ENCODE measurements around the gene KIAA0040. TPM values are rescaled to one million over a fixed set of nuclear protein-coding genes. Genes with fewer than 3 reads are reported as not detected.

The KIAA0040 gene
- polyA plus RNA-seq, 1 donor from 2014 or later = not detected

GRCh38 chr1:175134500-175134899 is 58.1 kb downstream of the KIAA0040 start:
- Histone ChIP-seq H3K27me3 (ENCODE audit: insufficient read depth, low read depth, low read length) (no peaks in the 10 kb centered on the region), H3K9me2 (ENCODE audit: insufficient read depth, low read length) (no peaks in the 10 kb centered on the region), H3K9ac (ENCODE audit: low read length) (no peak overlapping the region), H3K9me3 (ENCODE audit: low read length) (no peaks in the 10 kb centered on the region), H3K79me2 (replicated peaks; ENCODE audit: insufficient read depth, low read length) (no peaks in the 10 kb centered on the region), H3K27ac (ENCODE audit: low read length) (no peak overlapping the region), H2AFZ (ENCODE audit: low read depth, low read length) (no peak overlapping the region), H3K36me3 (ENCODE audit: insufficient read depth, low read length) (no peaks in the 10 kb centered on the region), H3K4me2 (ENCODE audit: low read length) (no peak overlapping the region), H3K4me3 (ENCODE audit: low read length) (no peak overlapping the region), H4K20me1 (ENCODE audit: insufficient read depth) (no peaks in the 10 kb centered on the region), H3F3A (ENCODE audit: insufficient read depth, low read length, poor library complexity, severe bottlenecking) (no peaks in the 10 kb centered on the region)
- TF ChIP-seq CTCF (IDR thresholded peaks at IDR 0.05; ENCODE audit: poor library complexity, severe bottlenecking) (no peak), MXI1 (conservative IDR thresholded peaks at IDR 0.05; ENCODE audit: poor library complexity, severe bottlenecking) (no peak), SMC3 (conservative IDR thresholded peaks at IDR 0.05; ENCODE audit: poor library complexity) (no peak), POLR2AphosphoS5 (IDR thresholded peaks at IDR 0.05) (no peak), EZH2 (IDR thresholded peaks at IDR 0.05; ENCODE audit: borderline replicate concordance, insufficient read depth, low read length, poor library complexity, severe bottlenecking) (no peak), RAD21 (conservative IDR thresholded peaks at IDR 0.05) (no peak), EP300 (conservative IDR thresholded peaks at IDR 0.05; ENCODE audit: poor library complexity, severe bottlenecking) (no peak), TAF1 (IDR thresholded peaks at IDR 0.05; ENCODE audit: low read depth) (no peak)
- TF ChIP-seq, protein P1, sequence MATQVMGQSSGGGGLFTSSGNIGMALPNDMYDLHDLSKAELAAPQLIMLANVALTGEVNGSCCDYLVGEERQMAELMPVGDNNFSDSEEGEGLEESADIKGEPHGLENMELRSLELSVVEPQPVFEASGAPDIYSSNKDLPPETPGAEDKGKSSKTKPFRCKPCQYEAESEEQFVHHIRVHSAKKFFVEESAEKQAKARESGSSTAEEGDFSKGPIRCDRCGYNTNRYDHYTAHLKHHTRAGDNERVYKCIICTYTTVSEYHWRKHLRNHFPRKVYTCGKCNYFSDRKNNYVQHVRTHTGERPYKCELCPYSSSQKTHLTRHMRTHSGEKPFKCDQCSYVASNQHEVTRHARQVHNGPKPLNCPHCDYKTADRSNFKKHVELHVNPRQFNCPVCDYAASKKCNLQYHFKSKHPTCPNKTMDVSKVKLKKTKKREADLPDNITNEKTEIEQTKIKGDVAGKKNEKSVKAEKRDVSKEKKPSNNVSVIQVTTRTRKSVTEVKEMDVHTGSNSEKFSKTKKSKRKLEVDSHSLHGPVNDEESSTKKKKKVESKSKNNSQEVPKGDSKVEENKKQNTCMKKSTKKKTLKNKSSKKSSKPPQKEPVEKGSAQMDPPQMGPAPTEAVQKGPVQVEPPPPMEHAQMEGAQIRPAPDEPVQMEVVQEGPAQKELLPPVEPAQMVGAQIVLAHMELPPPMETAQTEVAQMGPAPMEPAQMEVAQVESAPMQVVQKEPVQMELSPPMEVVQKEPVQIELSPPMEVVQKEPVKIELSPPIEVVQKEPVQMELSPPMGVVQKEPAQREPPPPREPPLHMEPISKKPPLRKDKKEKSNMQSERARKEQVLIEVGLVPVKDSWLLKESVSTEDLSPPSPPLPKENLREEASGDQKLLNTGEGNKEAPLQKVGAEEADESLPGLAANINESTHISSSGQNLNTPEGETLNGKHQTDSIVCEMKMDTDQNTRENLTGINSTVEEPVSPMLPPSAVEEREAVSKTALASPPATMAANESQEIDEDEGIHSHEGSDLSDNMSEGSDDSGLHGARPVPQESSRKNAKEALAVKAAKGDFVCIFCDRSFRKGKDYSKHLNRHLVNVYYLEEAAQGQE (IDR thresholded peaks at IDR 0.05; ENCODE audit: borderline replicate concordance) = no peak

DNA sequence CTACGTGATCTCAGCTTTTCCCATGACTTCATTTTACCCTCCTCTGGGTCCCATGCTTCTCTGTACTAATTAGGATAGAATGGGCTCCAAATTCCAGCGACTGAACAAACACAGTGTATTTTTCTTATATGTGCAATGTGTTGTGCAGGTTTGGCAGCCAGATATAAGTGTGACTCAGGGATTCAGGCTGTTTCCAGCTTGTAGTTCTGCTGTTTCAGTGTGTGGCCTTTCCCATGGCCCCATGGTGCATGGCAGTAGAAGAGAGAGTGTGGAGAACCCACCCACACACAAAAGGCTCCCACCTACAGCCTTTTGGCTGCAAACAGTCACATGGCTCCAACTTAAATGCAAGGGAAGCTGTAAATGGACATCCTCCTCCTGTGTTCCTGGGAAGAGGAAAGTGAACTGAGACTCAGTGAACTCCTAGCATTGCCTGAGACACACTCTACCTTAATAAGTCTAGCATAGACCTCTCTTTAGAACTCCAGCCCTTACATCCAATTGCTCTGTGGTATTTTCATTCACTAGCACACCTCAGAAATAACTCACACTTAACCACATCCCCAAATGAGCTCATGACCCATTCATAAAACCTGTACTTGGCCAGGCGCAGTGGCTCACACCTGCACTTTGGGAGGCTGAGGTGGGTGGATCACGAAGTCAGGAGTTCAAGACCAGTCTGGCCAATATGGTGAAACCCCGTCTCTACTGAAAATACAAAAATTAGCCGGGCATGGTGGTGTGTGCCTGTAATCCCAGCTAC is 58.7 kb downstream of the KIAA0040 start:
- Histone ChIP-seq H4K20me1 (ENCODE audit: insufficient read depth) (no peaks in the 10 kb centered on the region), H3K9me2 (ENCODE audit: insufficient read depth, low read length) (no peaks in the 10 kb centered on the region), H3K9ac (ENCODE audit: low read length) (no peak overlapping the region), H3K4me2 (ENCODE audit: low read length) (no peak overlapping the region), H3K79me2 (replicated peaks; ENCODE audit: insufficient read depth, low read length) (no peaks in the 10 kb centered on the region), H3F3A (ENCODE audit: insufficient read depth, low read length, poor library complexity, severe bottlenecking) (no peaks in the 10 kb centered on the region), H3K9me3 (ENCODE audit: low read length) (no peaks in the 10 kb centered on the region), H3K36me3 (ENCODE audit: insufficient read depth, low read length) (no peaks in the 10 kb centered on the region), H3K4me3 (ENCODE audit: low read length) (no peak overlapping the region), H2AFZ (ENCODE audit: low read depth, low read length) (no peak overlapping the region), H3K27ac (ENCODE audit: low read length) (no peak overlapping the region), H3K27me3 (ENCODE audit: insufficient read depth, low read depth, low read length) (no peaks in the 10 kb centered on the region)
- TF ChIP-seq MXI1 (conservative IDR thresholded peaks at IDR 0.05; ENCODE audit: poor library complexity, severe bottlenecking) (no peak), RAD21 (conservative IDR thresholded peaks at IDR 0.05) (no peak), EZH2 (IDR thresholded peaks at IDR 0.05; ENCODE audit: borderline replicate concordance, insufficient read depth, low read length, poor library complexity, severe bottlenecking) (no peak), EP300 (conservative IDR thresholded peaks at IDR 0.05; ENCODE audit: poor library complexity, severe bottlenecking) (no peak), POLR2AphosphoS5 (IDR thresholded peaks at IDR 0.05) (no peak), CTCF (IDR thresholded peaks at IDR 0.05; ENCODE audit: poor library complexity, severe bottlenecking) (no peak), TAF1 (IDR thresholded peaks at IDR 0.05; ENCODE audit: low read depth) (no peak), SMC3 (conservative IDR thresholded peaks at IDR 0.05; ENCODE audit: poor library complexity) (no peak)
- TF ChIP-seq, protein P1 (IDR thresholded peaks at IDR 0.05; ENCODE audit: borderline replicate concordance) = no peak
